GM21619 (cell line): Measurements from ENCODE around the gene USH1G.
A peak's percentile ranks its signal among the peaks of the same experiment; 100 is the strongest.

Experiments used
- ATAC-seq: cut with Tn5 transposase; IDR thresholded peaks from one replicate; pipeline ENCODE4 v1.9.1; 2021; ENCODE audit not compliant: unreplicated experiment

USH1G gene

DNA sequence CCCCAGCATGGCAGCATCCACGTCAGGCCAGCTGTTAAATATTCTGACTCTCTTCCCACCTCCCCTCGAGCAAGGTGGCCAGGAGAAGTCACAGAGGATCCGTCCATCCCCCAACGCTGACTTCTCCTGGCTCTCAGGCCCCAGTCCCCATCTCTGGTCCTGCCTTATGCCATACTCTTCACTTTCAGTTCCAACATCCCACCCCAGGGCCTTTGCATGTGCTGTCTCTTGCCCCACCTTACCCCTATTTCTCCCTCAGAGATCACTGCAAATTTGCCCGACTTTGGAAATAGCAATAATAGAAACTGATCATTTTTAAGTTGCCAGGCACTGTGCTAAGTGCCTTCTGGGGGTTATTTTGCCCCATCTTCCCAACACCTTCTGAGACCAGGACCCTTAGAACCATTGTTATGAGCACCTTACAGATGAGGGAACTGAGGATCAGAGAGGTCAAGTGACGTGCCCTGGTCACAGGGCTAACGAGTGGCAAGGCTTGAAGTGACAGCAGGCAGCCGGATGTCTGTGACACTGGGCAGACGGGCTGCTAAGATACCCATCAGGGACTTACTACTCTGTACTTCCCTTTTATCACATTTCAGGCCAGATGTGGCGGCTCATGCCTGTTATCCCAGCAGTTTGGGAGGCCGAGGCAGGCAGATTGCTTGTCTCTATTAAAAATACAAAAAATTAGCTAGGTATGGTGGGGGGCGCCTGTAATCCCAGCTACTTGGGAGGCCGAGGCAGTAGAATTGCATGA lies 31.8 kb upstream of the USH1G start:
- no peak for ATAC-seq

DNA sequence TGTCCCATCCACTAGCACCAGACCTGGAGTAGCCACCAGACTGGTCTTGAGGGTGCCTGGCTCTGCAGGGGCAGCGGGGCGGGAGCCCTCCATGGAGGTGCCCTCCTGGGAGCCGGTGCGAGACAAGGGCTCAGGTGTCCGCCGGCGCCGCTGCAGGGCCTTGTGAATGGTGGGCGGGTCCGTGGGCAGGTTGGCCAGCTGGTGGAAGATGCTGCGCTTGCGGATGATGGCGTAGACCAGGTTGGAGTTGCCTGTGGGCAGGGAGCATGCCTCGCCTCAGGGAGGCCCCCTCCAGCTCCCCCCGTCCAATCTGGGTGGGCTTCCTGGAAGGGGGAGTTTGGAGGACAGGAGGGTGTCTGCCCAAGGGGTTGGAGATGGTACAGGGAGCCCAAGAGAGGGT lies 31.1 kb upstream of the USH1G start:
- ATAC-seq = no peak

DNA sequence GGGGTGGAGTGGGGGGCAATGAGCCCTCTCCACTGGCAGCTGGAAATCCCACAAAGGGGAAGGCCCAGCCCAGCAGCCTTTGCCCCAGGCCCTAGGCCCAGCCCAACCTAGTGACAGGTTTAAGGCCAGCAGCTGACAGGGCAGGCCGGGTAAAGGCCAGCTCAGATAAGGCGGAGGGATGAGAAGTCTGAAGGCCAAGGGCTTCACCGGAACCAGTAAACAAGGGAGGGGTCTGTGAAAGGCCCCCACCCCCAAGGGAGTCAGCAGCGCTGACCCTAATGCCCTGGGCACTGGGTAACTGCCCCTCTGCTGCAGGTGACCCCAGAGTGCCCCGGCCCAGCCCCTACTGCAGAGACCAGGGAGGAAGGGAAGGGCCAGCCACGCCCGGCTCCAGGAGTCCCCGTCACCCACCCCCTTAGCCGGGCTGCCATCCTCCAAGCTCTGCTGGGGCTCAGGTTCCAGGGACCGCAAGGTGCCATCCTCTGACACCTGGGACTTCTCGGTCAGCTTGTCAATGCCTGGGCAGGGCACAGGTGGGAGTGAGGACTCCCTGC lies 30.2 kb upstream of the USH1G start:
- ATAC-seq = no peak

DNA sequence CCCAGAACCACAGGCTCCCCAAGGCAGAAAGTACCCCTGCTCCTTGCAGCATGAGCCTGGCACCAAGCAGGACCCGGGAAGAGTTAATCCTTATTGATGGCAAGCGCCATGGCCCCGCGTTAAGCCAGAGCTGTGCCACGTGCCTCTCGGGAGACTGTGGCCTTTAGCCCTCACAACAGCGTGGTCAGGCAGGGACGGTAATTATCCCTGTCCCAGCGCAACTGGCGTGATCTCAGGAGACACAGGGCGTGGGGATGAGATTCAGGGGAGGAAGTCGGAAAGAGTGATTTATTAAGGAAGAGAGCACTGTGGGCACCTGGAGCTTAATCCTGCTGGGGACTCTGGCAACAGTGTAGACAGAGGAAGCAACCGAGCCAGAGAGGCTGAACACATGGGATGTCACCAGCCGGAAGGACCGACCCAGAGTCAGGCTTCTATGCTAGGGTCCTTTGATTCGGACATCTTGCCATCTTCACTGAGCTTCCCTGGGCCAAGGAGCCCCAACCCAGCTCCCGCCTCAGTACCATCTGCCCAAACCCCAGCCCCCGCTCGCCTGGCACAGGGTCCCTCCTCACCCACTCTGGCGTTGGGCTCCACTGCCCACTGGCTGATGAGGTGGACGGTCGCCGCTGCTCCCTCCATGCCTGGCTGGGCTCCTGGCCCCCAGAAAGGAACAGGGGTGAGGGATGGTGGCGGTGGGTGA lies 29.5 kb upstream of the USH1G start:
- ATAC-seq = no peak

DNA sequence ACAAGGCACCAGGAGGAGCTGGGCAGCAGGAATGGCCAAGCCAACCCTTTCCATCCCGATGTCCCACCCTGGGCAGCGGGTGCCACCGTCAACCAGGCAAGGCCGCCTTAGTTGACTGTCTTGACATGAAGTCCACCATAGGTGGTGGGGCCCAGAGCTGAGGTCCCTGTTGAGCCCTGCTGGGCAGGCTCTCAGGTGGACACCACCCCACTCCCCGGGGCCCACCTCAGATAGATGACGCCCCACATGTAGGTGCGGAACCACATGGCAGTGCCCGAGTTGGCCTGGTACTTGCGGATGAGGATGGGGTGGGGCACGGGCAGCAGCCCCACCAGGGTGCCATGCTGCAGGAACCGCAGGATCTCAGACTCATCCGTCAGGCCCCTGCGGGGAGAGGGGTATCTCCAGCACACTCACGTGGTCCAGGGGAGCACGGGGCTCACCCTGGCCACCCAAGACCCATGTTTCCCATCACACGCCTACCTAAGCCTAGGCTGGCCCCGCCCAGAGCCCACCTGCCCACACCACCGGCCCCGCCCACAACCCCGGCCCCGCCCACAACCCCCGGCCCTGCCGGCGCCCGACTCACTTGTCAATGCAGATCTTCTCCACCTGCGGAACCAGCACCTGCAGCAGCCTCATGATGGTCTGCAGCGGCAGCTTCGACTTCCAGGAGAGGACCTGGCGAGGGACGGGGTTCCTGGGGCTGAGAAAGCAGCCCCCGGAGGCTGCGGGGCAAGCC lies 28.8 kb upstream of the USH1G start:
- ATAC-seq = no peak

DNA sequence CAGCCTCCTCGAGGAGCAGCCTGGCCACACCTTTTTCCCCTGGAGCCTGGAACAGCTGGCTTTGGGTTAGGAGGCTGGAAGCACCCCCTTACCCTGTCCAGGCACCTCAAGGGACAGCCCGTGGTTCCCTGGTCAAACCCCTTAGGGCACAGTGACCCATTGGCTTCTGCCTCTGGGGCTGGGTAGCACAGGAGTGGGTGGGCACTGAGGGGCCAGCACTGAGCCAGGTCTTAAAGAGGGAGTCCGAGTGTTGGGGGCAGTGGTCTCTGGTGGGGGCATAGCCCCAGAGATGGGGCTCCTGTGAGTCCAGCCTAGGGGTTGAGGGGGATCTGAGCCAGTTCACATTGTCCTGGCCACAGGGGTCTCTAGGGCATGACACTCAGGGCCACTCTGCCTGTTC lies 28.0 kb upstream of the USH1G start:
- no peak for ATAC-seq

DNA sequence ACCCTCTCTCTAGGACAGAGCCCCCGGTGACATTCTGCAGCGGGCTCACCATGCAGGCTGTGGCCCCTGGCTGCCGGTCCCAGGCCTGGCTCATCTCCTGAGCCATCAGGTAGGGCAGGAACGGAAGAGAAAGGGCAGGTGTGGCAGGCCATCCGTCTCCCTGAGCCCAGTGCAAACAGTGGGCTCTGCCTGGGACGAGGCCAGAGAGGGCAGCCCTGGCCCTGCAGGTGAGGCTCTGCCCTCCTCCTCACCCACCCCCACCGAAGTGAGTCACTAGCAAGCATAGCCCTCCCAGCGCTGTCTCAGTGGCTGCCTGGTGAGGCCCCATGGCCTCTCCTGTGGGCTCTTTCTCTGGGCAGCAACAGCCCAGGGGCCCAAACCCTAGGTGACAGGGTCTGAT lies 27.2 kb upstream of the USH1G start:
- ATAC-seq = no peak

DNA sequence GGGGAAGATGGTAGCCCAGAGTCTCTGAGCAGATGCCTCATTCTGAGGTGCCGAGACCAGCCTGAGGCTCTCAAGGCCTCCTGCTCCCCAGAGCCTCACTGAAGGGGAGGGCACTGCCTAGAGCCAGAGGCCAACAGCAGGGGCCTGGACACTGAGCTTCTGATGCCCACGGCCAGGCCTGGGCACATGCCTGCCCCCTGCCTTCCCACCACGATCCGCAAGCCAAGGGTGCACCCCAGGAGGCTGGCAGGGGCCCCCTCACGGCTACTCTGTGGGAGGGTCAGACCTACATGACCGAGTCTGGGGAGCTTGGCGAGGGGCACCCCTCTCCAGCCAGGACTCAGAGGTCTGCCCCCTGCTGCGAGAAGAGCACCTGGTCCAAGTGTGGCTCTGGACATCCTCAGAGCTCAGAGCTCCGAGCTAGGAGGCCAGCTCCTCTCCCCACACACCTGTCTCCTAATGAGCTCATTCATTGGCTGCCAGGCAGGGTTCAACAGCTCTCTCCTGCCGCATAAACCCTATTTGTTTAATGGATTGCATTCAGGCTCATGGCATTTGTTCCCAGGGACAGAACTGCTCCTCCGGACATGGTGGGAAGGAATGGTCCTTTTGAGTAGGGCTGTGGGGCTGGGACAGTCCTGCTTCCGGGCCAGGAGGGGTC lies 26.5 kb upstream of the USH1G start:
- ATAC-seq = no peak

DNA sequence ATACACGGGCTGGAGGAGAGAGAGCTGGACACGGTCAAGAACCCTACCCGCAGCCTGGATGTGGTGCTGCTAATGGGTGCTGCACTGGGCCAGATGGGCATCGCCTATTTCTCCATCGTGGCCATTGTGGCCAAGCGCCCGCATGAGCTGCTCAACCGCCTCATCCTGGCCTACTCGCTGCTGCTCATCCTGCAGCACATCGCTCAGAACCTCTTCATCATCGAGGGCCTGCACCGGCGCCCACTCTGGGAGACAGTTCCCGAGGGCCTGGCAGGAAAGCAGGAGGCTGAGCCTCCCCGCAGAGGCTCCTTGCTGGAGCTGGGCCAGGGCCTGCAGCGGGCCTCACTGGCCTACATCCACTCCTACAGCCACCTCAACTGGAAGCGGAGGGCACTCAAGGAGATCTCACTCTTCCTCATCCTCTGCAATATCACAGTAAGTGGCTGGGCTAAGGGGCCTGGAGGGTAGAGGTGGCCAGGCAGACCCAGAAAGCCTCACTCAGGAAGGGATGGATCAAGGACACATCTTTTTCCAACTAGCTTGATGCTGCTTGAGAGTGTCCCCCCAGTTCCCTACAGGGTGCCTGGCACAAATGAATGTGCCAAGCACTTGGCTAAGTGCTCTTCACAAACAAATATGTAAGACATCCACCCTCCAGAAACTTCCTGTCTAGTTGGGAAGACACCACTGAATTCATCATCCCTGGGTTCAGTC lies 24.1 kb upstream of the USH1G start:
- no peak for ATAC-seq

DNA sequence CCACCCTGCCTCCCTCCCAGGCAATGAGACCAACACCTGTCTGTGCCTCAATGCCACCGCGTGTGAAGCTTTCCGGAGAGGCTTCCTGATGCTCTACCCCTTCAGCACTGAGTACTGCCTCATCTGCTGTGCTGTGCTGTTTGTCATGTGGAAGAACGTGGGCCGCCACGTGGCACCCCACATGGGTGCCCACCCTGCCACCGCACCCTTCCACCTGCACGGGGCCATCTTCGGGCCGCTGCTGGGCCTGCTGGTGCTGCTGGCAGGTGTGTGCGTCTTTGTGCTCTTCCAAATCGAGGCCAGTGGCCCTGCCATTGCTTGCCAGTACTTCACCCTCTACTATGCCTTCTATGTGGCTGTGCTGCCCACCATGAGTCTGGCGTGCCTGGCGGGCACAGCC lies 23.6 kb upstream of the USH1G start:
- ATAC-seq = no peak

DNA sequence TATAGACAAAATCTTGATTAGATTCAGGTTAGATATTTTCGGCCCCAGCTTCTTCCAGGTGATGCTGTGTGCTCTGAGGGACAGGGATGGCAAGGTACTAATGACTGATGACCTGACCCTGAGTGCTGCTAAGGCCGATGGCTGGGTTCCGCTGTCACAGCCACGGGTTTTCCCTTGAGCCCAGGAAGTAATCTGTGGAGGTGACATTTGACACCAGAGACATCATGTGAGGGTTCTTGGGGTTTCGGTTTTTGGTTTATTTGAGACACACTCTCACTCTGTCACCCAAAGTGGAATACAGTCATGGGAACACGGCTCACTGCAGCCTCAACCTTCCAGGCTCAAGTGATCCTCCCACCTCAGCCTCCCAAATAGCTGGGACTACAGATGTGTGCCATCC lies 22.5 kb upstream of the USH1G start:
- ATAC-seq = peak; percentile 58

DNA sequence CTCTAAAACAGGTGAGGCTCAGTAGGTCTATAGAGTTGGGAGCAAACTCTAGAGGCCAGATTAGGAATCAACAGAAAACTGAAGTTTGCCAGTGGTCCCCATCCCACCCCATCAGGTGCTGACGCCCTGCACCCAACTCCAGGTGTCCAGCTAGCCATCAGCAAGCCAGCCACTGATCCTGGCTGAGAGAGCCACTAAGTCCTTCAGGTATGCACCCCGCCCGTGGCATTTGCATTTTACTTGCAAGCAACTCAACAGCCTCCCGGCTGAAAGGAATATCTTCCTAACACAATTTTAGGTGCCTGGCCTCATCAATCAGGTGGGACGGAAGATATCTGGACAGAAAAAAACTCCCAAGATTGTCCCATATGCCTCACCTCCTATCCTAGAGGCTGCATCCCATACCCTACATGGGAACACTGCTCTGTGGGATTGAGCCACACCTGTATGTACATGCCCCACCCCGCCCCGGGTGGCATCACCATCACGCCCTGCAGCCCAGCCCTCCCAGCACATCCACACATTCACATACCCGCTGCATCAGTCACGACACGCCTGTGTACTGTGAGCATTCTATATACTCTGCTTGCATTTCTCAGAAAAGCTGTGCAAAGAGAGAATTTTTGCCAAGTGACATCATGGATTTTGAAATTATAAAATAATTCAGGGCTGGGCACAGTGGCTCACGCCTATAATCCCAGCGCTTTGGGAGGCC lies 20.9 kb upstream of the USH1G start:
- ATAC-seq = no peak

DNA sequence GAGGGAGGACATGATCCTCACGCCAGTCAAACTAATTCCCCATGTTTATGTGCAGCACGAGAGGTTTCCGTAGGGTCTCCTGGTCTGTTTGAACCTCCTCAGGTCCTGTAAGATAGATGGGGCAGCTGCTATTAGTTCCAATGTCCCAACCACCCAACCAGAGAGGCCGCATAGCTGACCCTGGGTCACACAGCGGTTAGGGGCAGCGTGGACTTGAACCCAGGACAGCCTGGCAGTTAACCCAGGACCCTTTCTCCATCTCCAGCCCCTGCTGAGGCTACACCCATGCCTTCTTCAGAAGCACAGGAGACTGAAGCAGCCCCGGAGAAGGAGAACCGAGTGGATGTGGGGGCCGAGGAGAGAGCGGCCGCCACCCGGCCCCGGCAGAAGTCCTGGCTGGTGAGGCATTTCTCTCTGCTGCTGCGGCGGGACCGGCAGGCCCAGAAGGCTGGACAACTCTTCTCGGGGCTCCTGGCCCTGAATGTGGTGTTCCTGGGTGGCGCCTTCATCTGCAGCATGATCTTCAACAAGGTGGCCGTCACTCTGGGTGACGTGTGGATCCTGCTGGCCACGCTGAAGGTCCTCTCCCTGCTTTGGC lies 18.2 kb upstream of the USH1G start:
- no peak for ATAC-seq

DNA sequence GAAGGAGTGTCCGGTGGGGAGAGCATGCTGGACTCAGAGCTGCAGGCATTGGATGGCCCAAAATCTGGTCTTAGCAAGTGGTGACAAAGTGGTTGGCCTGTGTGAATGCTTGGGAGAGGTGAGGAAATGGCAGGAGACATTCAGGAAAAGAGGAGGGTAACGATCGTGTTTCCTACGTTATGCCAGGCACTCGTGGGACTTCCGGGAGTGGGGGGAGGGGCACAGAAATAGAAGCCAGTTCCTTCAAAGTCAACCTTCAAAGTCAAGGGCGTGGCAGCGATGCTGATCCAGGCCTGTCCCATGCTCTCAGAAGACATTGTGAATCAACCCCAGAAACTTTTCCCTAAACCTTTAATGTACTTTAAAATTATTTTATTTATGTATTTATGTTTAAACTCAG lies 16.5 kb upstream of the USH1G start:
- ATAC-seq = no peak

DNA sequence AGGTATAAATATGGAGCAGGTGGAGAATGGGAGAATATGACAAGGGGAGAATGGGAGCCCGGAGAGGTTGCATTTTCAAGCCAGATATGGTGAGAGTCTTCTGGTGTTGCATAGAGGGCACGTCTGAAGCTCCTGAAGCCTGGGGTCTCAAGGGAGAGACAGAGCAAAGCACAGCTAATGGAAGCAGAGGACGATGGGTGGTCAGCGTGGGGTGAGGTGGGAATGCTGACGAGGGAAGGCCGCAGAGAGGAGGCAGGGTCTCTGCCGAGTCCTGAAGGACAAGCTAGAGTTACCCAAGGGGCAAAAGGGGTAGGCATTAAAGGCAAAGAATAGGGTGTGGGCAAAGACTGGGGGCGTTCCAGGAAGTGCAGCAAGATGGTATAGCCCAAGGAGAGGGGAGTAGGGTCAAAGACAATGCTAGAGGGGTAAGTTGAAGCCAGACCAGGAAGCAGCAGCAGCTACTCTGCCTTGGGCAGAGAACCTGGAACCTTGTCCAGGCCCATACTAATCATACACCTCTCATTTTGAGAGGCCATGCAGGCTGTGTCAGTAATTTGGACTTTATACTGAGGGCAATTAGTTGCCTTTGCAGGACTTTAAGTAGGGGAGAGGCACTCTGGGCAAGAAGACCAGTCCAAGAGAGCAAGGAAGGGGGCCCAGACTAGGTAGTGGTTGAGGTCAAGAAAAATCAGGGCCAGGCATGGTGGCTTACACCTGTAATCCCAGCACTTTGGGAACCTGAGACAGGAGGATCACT lies 15.3 kb upstream of the USH1G start:
- no peak for ATAC-seq

DNA sequence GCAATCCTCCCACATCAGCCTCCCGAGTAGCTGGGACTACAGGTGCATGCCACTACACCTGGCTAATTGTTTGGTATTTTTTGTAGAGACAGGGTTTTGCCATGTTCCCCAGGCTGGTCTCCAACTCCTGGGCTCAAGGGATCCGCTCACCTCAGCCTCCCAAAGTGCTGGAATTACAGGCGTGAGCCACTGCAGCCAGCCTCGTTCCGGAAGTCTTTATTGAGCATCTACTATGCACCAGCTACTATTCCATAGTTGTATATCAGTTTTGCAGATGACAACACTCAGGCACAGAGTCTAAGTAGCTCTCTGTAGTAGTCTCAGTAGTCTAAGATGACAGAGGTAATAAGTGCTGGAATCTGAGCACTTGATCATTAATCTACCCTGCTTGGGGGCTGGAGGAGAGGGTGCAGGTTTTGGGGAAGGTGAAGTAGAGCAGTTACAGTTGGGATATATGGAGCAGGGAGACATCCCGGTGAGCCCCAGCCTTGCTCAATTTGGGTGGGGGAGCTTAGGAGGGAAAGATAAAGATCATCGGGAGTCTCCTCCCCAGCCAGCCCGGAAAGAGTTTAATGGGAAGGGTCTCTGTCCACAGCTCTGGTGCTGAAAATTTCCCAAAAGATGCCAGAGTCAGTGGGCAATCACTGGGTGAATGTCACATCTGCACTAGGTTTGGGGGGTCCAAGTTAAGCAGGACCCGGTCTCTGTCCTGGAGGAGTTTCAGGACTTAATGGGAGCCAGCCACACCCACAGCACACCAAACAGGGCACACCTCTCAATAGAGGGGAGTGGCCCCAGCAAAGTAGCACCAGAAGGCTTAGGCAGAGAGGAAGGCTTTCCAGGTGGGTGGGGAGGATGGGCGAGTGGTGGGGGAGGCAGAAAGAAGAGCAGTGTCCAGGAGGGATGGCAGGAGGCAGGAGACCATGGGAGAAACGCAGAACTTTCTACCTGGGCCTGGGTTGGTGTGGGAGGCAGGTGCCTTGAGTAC lies 14.3 kb upstream of the USH1G start:
- ATAC-seq = no peak

DNA sequence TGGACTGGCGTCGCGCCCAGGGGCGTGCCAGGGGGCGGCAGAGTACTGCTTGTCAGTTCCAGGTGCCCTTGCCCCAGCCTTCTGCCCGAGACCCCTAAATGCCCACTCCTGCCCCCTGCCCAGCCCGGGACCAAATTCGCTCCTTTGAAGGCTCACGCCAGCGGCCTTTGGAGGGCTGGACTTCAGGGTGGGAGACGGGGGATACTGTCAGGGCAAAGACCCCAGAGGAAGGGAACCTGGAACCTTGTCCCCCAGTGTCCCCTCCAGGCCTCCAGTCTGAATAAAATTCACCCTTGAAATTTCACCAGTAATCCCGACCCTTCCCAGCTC lies 13.4 kb upstream of the USH1G start:
- ATAC-seq = no peak
